Keratinocyte (primary cell): ENCODE results near the gene NOL9.

Experiments used
- EZH2 ChIP-seq: IDR thresholded peaks from one replicate; pipeline ENCODE4 v1.6.1; 2012; ENCODE audit warnings: inconsistent platforms, mild to moderate bottlenecking, low read length, moderate library complexity
- TF ChIP-seq, protein P1 (sequence below), 3 experiments: IDR thresholded peaks in 1 of 3; conservative IDR thresholded peaks in 1 of 3; optimal IDR thresholded peaks in 1 of 3; 2 replicates in 2 of 3; 3 replicates in 1 of 3; pipeline versions ENCODE3 to v1.5.1; 2011; ENCODE audit warnings: low read length in 3 of 3, mild to moderate bottlenecking in 3 of 3, moderate library complexity in 2 of 3, control low read depth in 1 of 3, inconsistent platforms in 1 of 3; ENCODE audit not compliant: insufficient read depth in 2 of 3; ENCODE audit errors: extremely low read depth in 1 of 3

DNA sequence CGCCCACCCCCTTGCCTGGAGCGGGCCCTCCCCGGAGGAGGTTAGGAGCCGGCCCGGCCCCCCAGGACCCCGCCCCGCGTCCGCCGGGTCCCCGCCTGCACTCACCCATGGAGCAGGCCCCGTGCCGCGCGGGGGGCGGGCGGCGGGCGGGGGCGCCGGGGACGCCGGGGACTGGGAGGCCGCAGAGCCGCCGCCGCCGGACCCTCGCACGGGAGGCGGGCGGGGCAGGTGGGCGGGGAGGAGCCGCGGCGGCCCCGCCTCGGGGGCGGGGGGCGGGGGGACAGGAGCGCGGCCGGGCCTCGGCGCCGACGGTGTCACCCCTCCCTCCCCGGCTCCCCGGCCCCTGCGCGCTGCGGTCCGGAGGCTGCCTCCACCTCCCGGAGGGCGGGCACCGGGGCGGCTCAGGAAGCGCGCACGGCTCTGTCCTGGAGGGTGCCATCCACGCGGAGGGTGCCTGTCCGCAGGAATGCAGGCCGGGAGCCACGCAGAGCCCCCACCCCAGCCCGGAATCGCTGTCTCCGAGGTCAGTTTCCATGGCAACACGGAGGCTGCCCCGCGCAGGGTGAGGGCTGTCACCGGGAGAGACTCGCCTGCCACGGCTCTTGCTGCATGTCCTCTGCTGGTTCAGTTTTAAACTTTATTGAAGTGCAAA lies 57.0 kb downstream of the NOL9 start:
- TF ChIP-seq, protein P1, sequence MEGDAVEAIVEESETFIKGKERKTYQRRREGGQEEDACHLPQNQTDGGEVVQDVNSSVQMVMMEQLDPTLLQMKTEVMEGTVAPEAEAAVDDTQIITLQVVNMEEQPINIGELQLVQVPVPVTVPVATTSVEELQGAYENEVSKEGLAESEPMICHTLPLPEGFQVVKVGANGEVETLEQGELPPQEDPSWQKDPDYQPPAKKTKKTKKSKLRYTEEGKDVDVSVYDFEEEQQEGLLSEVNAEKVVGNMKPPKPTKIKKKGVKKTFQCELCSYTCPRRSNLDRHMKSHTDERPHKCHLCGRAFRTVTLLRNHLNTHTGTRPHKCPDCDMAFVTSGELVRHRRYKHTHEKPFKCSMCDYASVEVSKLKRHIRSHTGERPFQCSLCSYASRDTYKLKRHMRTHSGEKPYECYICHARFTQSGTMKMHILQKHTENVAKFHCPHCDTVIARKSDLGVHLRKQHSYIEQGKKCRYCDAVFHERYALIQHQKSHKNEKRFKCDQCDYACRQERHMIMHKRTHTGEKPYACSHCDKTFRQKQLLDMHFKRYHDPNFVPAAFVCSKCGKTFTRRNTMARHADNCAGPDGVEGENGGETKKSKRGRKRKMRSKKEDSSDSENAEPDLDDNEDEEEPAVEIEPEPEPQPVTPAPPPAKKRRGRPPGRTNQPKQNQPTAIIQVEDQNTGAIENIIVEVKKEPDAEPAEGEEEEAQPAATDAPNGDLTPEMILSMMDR (optimal IDR thresholded peaks at IDR 0.05 in 1 of 3, IDR thresholded peaks at IDR 0.05 in 1 of 3, conservative IDR thresholded peaks at IDR 0.05 in 1 of 3; ENCODE audit: extremely low read depth in 1 of 3, insufficient read depth in 2 of 3, low read length in 3 of 3) = no peak
- TF ChIP-seq EZH2 = no peak
